ENCODE measurements around the gene UNC13C. TPM values are rescaled to one million over a fixed set of nuclear protein-coding genes. Genes with fewer than 3 reads are reported as not detected.

Gene UNC13C
- total RNA-seq, 1 donor from 2014 or later: 0.26 TPM

GRCh38 chr15:54585063-54585462 is 606.8 kb downstream of the UNC13C start:
- Histone ChIP-seq H3K4me3 (ENCODE audit: low read depth, low read length) (no peak overlapping the region), H3K27me3 (ENCODE audit: control insufficient read depth, insufficient read depth, low read length) (no peaks in the 10 kb centered on the region), H3K36me3 (ENCODE audit: control insufficient read depth, insufficient read depth, low read length) (no peaks in the 10 kb centered on the region)
- no peak for FAIRE-seq
- no peak for TF ChIP-seq CTCF (IDR thresholded peaks at IDR 0.05; ENCODE audit: insufficient read depth, low read length, severe bottlenecking)
- no peak for DNase-seq (ENCODE audit: low read depth)

GRCh38 chr15:54594115-54594514 is 615.9 kb downstream of the UNC13C start:
- FAIRE-seq: no peak
- Histone ChIP-seq H3K27me3 (ENCODE audit: control insufficient read depth, insufficient read depth, low read length) (no peaks in the 10 kb centered on the region), H3K4me3 (ENCODE audit: low read depth, low read length) (no peak overlapping the region), H3K36me3 (ENCODE audit: control insufficient read depth, insufficient read depth, low read length) (no peaks in the 10 kb centered on the region)
- TF ChIP-seq CTCF (IDR thresholded peaks at IDR 0.05; ENCODE audit: insufficient read depth, low read length, severe bottlenecking): no peak
- DNase-seq (ENCODE audit: low read depth): no peak

GRCh38 chr15:54599386-54599785 is 621.1 kb downstream of the UNC13C start:
- FAIRE-seq (no peak), DNase-seq (ENCODE audit: low read depth) (no peak)
- TF ChIP-seq CTCF (IDR thresholded peaks at IDR 0.05; ENCODE audit: insufficient read depth, low read length, severe bottlenecking): no peak
- Histone ChIP-seq H3K27me3 (ENCODE audit: control insufficient read depth, insufficient read depth, low read length) (no peaks in the 10 kb centered on the region), H3K36me3 (ENCODE audit: control insufficient read depth, insufficient read depth, low read length) (no peaks in the 10 kb centered on the region), H3K4me3 (ENCODE audit: low read depth, low read length) (no peak overlapping the region)

GRCh38 chr15:54605043-54605442 is 626.8 kb downstream of the UNC13C start:
- DNase-seq (ENCODE audit: low read depth) (no peak), FAIRE-seq (no peak)
- no peak for TF ChIP-seq CTCF (IDR thresholded peaks at IDR 0.05; ENCODE audit: insufficient read depth, low read length, severe bottlenecking)
- no peaks in the 10 kb centered on the region for H3K27me3 ChIP-seq (ENCODE audit: control insufficient read depth, insufficient read depth, low read length)
- H3K36me3 ChIP-seq (ENCODE audit: control insufficient read depth, insufficient read depth, low read length): no peaks in the 10 kb centered on the region
- H3K4me3 ChIP-seq (ENCODE audit: low read depth, low read length): no peak overlapping the region

GRCh38 chr15:54605556-54605955 is 627.3 kb downstream of the UNC13C start:
- no peaks in the 10 kb centered on the region for H3K27me3 ChIP-seq (ENCODE audit: control insufficient read depth, insufficient read depth, low read length)
- DNase-seq (ENCODE audit: low read depth) (no peak), FAIRE-seq (no peak)
- TF ChIP-seq CTCF (IDR thresholded peaks at IDR 0.05; ENCODE audit: insufficient read depth, low read length, severe bottlenecking): no peak
- no peak overlapping the region for H3K4me3 ChIP-seq (ENCODE audit: low read depth, low read length)
- H3K36me3 ChIP-seq (ENCODE audit: control insufficient read depth, insufficient read depth, low read length): no peaks in the 10 kb centered on the region
